ENCODE data around the gene UMODL1. TPM values are rescaled to one million over a fixed set of nuclear protein-coding genes. Genes with fewer than 3 reads are reported as not detected.

The UMODL1 gene
- total and polyA plus RNA-seq, 2 donors (not counting 3 experiments of a cell fraction or from before 2014, with no cell fraction given) = not detected

GRCh38 chr21:42125571-42126544 lies 54.7 kb downstream of the UMODL1 start:
- Histone ChIP-seq H3K9ac (replicated peaks; ENCODE audit: extremely low read depth, insufficient read depth, low read length) (no peak overlapping the region), H3K27me3 (ENCODE audit: control insufficient read depth in 2 of 2, insufficient read depth in 2 of 2, low read length in 2 of 2) (peaks cover 0 to 5% of the 10 kb centered on the region in 2 experiments), H3K4me3 (replicated peaks in 1 of 3; ENCODE audit: insufficient read depth in 1 of 3, low read depth in 1 of 3, low read length in 3 of 3) (no peak overlapping the region), H3K27ac (ENCODE audit: insufficient read depth, low read depth, low read length) (no peak overlapping the region), H3K4me2 (ENCODE audit: insufficient read depth, low read length) (no peak overlapping the region), H2AFZ (ENCODE audit: low read depth, low read length) (no peak overlapping the region), H3K4me1 (ENCODE audit: control insufficient read depth, extremely low read depth, insufficient read depth, low read length) (no peaks in the 10 kb centered on the region), H4K20me1 (replicated peaks; ENCODE audit: control insufficient read depth, extremely low read depth, insufficient read depth, low read length) (no peaks in the 10 kb centered on the region), H3K9me3 (replicated peaks; ENCODE audit: control insufficient read depth, insufficient read depth, low read length) (no peaks in the 10 kb centered on the region), H3K9me1 (replicated peaks; ENCODE audit: control insufficient read depth, extremely low read depth, insufficient read depth, low read length) (no peaks in the 10 kb centered on the region), H3K79me2 (ENCODE audit: control insufficient read depth, insufficient read depth, low read length) (no peaks in the 10 kb centered on the region), H3K36me3 (ENCODE audit: control insufficient read depth in 2 of 2, extremely low read depth in 1 of 2, insufficient read depth in 2 of 2, low read length in 2 of 2) (no peaks in the 10 kb centered on the region)
- no peak for FAIRE-seq
- TF ChIP-seq JUN (IDR thresholded peaks at IDR 0.05; ENCODE audit: borderline replicate concordance, insufficient read depth, insufficient read length, low read depth) = peak; percentile 17
- no peak for TF ChIP-seq CTCF (IDR thresholded peaks at IDR 0.05; ENCODE audit: extremely low read depth in 1 of 2, insufficient read depth in 1 of 2, low read depth in 1 of 2, low read length in 2 of 2)
- ChIA-PET POLR2A (no interaction called here), CTCF (interaction anchor here (0.5 to 2.6 kb wide), 4 partner anchors 8 to 309 kb away, joined by 3 to 14 read pairs (median 5); no protein-coding TSS in a partner anchor)
- intact Hi-C loops (cut with micrococcal nuclease) (no loop called here), dilution Hi-C loops (cut with MboI; ENCODE audit: extremely low pct_ligation_motif_present, low sequenced_read_pairs) (no loop called here)
- no peak for DNase-seq (ENCODE audit: low read depth, low spot score)
- no TSS peak for BruUV-seq (replicated peaks)

All from endothelial cell of umbilical vein (primary cell).